ENCODE data around the gene LUZP2.

The LUZP2 gene

GRCh38 chr11:24636291-24636629, 139.4 kb downstream of the LUZP2 start:
- DNase-seq = no peak

GRCh38 chr11:24637520-24637919, 140.7 kb downstream of the LUZP2 start:
- DNase-seq = no peak

- no peak for DNase-seq
These were observed 145.8 kb downstream of the LUZP2 start for GRCh38 chr11:24642648-24643047.

- no peak for DNase-seq
These were observed 148.7 kb downstream of the LUZP2 start for GRCh38 chr11:24645563-24645962.

- DNase-seq = no peak
These were observed 155.0 kb downstream of the LUZP2 start for GRCh38 chr11:24651873-24652272.

- no peak for DNase-seq
These were observed 157.0 kb downstream of the LUZP2 start for GRCh38 chr11:24653901-24654300.

- DNase-seq = no peak
These were observed 164.5 kb downstream of the LUZP2 start for GRCh38 chr11:24661331-24661730.

GRCh38 chr11:24664399-24664798, 167.5 kb downstream of the LUZP2 start:
- no peak for DNase-seq

- DNase-seq = no peak
These were observed 170.6 kb downstream of the LUZP2 start for GRCh38 chr11:24667353-24667968.

- no peak for DNase-seq
These were observed 182.0 kb downstream of the LUZP2 start for GRCh38 chr11:24678703-24679348.

- no peak for DNase-seq
These were observed 183.0 kb downstream of the LUZP2 start for GRCh38 chr11:24679821-24680351.

- no peak for DNase-seq
These were observed 186.7 kb downstream of the LUZP2 start for GRCh38 chr11:24683583-24683982.

- no peak for DNase-seq
These were observed 189.0 kb downstream of the LUZP2 start for GRCh38 chr11:24685821-24686220.

- no peak for DNase-seq
These were observed 190.8 kb downstream of the LUZP2 start for GRCh38 chr11:24687531-24688147.

GRCh38 chr11:24688981-24689380, 192.1 kb downstream of the LUZP2 start:
- DNase-seq = no peak

- DNase-seq = no peak
These were observed 200.8 kb downstream of the LUZP2 start for GRCh38 chr11:24697522-24698111.

- no peak for DNase-seq
These were observed 207.9 kb downstream of the LUZP2 start for GRCh38 chr11:24704716-24705115.

- no peak for DNase-seq
These were observed 208.6 kb downstream of the LUZP2 start for GRCh38 chr11:24705474-24705873.

GRCh38 chr11:24708616-24709015, 211.8 kb downstream of the LUZP2 start:
- no peak for DNase-seq

GRCh38 chr11:24709928-24710565, 213.2 kb downstream of the LUZP2 start:
- no peak for DNase-seq

GRCh38 chr11:24714601-24715000, 217.7 kb downstream of the LUZP2 start:
- no peak for DNase-seq

GRCh38 chr11:24716403-24716802, 219.6 kb downstream of the LUZP2 start:
- DNase-seq = no peak

- DNase-seq = no peak
These were observed 226.4 kb downstream of the LUZP2 start for GRCh38 chr11:24723231-24723630.
